Measurements from ENCODE around the gene HCLS1. TPM values are rescaled to one million over a fixed set of nuclear protein-coding genes. Genes with fewer than 3 reads are reported as not detected.
"Not testable (repeated sequence)": the region's sequence is repeated elsewhere in the genome, so short reads cannot be mapped to it uniquely, and the experiment has no call there.

HCLS1 gene, protein sequence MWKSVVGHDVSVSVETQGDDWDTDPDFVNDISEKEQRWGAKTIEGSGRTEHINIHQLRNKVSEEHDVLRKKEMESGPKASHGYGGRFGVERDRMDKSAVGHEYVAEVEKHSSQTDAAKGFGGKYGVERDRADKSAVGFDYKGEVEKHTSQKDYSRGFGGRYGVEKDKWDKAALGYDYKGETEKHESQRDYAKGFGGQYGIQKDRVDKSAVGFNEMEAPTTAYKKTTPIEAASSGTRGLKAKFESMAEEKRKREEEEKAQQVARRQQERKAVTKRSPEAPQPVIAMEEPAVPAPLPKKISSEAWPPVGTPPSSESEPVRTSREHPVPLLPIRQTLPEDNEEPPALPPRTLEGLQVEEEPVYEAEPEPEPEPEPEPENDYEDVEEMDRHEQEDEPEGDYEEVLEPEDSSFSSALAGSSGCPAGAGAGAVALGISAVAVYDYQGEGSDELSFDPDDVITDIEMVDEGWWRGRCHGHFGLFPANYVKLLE
- not detected in 2 replicates for total RNA-seq (2014; rRNA removed; shearing (Covaris generic))

- no peak for DNase-seq (ENCODE audit: low spot score)
- in situ Hi-C loops (cut with HindIII; ENCODE audit: low sequenced_read_pairs), result no loop called here
Measured at GRCh38 chr3:121660356-121661171, at the start of gene HCLS1. HCLS1 (minus strand) TSS chr3:121660903; CDS start chr3:121658347, 2,556 bp downstream.

GRCh38 chr3:121710347-121710746 is 49.6 kb upstream of the HCLS1 start:
- in situ Hi-C loops (cut with HindIII; ENCODE audit: low sequenced_read_pairs), result no loop called here

GRCh38 chr3:121707531-121708273 is 47.0 kb upstream of the HCLS1 start:
- no peak for DNase-seq (ENCODE audit: low spot score)
- in situ Hi-C loops (cut with HindIII; ENCODE audit: low sequenced_read_pairs), result no loop called here

More at GRCh38 chr3:121710347-121710746, 49.6 kb upstream of the HCLS1 start:
- DNase-seq (ENCODE audit: low spot score), result no peak

DNA sequence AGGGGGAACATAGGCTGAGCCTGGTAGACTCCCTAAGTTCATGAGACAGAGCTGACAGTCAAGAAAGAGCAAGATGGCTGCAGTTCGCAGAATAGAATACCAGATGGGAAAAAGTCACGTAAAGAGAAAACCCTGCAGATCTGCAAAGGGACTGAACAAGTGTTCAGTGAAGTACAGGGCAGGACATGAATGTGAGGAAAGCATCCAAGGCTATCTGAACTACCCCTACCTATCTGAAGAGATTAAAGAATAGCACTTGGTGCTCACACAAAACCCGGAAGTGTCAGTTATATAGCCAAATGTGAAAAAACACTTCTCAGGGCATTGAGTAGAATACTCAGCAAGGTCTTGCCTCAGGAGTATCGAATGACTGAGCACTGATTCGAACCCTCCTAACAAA is 44.8 kb upstream of the HCLS1 start:
- in situ Hi-C loops (cut with HindIII; ENCODE audit: low sequenced_read_pairs), result no loop called here
- DNase-seq (ENCODE audit: low spot score), result no peak

- in situ Hi-C loops (cut with HindIII; ENCODE audit: low sequenced_read_pairs), result no loop called here
- DNase-seq (ENCODE audit: low spot score), result no peak
Measured at GRCh38 chr3:121703973-121704372, 43.3 kb upstream of the HCLS1 start.

DNA sequence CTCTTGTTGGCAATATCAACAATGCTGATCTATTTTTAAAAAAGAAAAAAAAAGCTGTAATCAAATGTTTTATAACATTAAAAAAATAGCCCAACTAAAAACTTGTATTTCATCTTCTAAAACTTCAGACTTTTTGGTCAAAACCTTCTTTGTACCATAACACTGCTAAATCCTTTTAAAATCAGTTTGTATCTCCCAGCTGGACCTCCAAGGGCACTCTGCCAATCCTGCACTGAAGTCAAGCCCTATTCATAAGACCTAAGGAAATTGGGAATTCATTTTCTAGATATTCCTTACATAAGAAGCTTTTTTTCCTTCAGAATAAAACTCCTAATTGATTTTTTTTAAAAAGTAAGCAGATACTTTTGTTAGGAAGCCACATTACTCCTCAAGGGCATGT is 38.2 kb upstream of the HCLS1 start:
- in situ Hi-C loops (cut with HindIII; ENCODE audit: low sequenced_read_pairs), result no loop called here
- peak; percentile 49 for DNase-seq (ENCODE audit: low spot score)

DNA sequence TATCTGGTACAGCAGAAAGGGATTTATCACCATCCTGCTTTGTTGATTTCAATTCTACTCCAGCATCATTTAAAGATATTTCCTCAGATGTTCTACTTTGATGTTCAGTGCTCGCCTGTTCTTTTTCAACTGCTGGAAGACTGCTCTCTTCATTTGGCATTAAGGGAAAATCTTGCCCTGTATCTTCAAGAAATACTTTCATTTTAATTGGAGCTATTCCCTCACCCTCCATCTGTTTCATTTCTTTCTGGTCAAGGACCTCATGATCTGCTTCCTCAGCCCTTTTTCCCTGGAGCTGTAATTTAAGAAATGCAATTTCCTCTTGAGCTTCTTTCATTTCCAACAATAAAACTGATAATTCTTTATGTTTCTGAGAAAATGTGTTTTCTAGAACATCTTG is 37.8 kb upstream of the HCLS1 start:
- in situ Hi-C loops (cut with HindIII; ENCODE audit: low sequenced_read_pairs), result no loop called here
- peak; percentile 8 for DNase-seq (ENCODE audit: low spot score)

DNA sequence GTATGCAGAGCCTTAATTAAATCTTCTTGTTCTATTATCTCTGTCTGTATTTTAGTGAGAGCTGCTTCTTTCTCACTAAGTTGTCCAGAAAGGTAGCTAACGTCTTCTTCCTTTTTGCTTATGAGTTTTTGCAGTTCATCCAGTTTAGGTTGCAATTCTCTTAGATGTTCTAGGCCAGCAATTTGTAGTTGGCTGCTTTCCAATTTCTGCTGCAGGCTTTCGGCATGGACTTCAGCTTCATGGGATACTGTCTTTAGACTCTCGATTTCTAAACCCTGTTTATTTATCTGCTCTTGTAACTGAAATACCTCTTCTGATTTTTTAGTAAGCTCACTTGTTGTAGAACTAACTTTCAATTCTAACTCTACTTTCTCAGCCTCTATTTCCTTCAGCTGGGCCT is 35.5 kb upstream of the HCLS1 start:
- in situ Hi-C loops (cut with HindIII; ENCODE audit: low sequenced_read_pairs), result no loop called here
- no peak for DNase-seq (ENCODE audit: low spot score)

GRCh38 chr3:121692010-121692699 is 31.5 kb upstream of the HCLS1 start:
- in situ Hi-C loops (cut with HindIII; ENCODE audit: low sequenced_read_pairs), result no loop called here
- no peak for DNase-seq (ENCODE audit: low spot score)

DNA sequence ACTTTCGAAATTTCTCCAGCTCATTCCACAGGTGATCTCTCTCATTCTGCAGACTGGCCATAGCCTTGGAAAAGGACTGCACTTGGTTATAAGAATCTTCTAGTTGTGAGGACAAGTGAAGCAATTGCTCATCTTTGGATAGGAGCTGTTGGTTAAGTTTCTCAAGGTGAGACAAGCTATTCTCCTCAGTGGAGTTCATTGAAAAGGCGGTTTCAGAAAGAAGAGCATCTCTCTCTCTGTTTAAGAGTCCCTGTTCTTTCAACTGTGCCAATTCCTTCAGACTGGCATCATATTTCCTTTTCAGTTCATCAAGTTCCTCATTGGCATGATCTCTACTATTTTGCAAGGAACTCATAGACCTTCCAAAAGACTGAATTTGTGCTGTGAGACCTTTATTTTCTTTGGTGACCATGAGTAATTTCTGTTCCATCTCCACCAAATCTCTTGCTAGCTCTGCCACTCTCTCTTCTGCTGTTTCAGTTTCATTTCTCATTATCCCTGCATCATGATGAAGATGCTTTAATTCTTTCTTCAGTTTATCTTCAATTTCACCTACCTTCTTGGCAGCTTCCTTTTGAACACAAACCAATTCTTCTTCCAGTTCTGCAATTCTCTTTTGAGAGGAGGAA is 30.2 kb upstream of the HCLS1 start:
- in situ Hi-C loops (cut with HindIII; ENCODE audit: low sequenced_read_pairs), result no loop called here
- DNase-seq (ENCODE audit: low spot score), result no peak

GRCh38 chr3:121688747-121689146 is 28.0 kb upstream of the HCLS1 start:
- DNase-seq (ENCODE audit: low spot score); in situ Hi-C loops (cut with HindIII; ENCODE audit: low sequenced_read_pairs): not testable (repeated sequence)

GRCh38 chr3:121681792-121682191 is 21.1 kb upstream of the HCLS1 start:
- in situ Hi-C loops (cut with HindIII; ENCODE audit: low sequenced_read_pairs), result no loop called here

DNA sequence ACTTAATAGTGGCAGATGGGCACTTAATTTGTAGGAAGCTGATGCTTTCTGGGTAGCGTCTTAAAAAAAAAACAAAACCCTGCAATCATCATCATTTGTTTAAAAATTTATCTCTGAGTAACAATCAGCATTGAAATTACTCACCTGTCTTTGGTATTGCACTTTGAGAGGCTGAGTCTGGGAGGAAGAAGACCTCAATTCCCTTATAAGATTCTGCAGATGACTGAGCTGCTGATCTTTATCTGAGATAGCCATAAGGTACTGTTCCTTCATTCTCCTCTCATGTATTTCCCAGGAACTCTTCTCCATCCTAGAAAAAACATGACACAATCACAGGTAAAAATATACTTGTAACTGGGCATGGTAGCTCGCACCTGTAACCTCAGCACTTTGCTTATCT is 16.4 kb upstream of the HCLS1 start:
- in situ Hi-C loops (cut with HindIII; ENCODE audit: low sequenced_read_pairs), result no loop called here
- DNase-seq (ENCODE audit: low spot score), result no peak

More at GRCh38 chr3:121681792-121682191, 21.1 kb upstream of the HCLS1 start:
- DNase-seq (ENCODE audit: low spot score), result no peak

GRCh38 chr3:121670676-121671075 is 10.0 kb upstream of the HCLS1 start:
- in situ Hi-C loops (cut with HindIII; ENCODE audit: low sequenced_read_pairs), result no loop called here
- no peak for DNase-seq (ENCODE audit: low spot score)

DNA sequence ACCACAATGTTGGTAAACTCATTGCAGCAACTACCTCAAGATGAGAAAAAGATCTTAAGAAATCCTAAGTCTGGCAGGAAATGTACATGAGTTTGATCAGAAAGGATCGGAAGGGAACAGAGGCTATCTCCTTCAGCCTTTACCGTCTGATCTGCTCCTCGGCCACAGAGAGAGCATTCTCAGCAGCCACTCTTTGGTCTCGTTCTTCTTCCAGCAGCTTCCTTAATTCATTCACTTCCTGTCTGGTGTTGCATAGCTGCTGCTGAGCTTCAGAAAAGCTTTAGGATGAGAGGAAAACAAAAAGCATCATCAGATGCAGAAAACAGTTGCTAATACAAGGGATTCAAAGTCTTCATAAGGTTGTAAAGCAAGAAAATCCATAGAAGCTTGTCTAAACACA is 6.6 kb upstream of the HCLS1 start:
- no peak for DNase-seq (ENCODE audit: low spot score)
- in situ Hi-C loops (cut with HindIII; ENCODE audit: low sequenced_read_pairs), result no loop called here

DNA sequence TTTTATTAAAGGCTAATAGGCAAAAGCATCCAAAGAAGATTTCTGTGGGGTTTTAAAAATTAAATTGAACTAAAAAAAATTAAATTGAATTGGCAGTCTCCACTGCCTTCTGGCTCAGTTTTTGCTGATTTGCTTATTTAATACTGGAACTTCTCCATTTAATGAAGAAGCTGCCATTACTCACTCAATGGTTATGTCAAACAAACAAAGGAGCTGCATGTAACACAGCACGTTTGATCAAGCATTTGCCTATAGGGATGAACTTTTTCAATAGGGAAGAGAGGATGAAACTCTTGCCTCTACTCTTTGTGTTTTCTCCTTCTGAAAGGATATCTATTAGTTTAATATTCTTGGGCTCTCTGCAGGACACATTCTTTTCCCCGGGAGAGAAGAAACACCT is 4.8 kb upstream of the HCLS1 start:
- in situ Hi-C loops (cut with HindIII; ENCODE audit: low sequenced_read_pairs), result no loop called here
- no peak for DNase-seq (ENCODE audit: low spot score)

- in situ Hi-C loops (cut with HindIII; ENCODE audit: low sequenced_read_pairs), result no loop called here
- DNase-seq (ENCODE audit: low spot score), result no peak
Measured at GRCh38 chr3:121663171-121663847, 2.6 kb upstream of the HCLS1 start.

- in situ Hi-C loops (cut with HindIII; ENCODE audit: low sequenced_read_pairs), result no loop called here
- DNase-seq (ENCODE audit: low spot score), result no peak
Measured at GRCh38 chr3:121662742-121663141, 2.0 kb upstream of the HCLS1 start.
